GM21447 (cell line): ENCODE data around the gene C16orf92.
"Not testable (repeated sequence)": the region's sequence is repeated elsewhere in the genome, so short reads cannot be mapped to it uniquely, and the experiment has no call there.

Source experiments
- ATAC-seq: cut with Tn5 transposase; IDR thresholded peaks from one replicate; pipeline ENCODE4 v1.9.1; 2021; ENCODE audit not compliant: unreplicated experiment

The C16orf92 gene

GRCh38 chr16:30023586-30023985 lies 588 bp downstream of the C16orf92 start:
- no peak for ATAC-seq

- no peak for ATAC-seq
These were observed 1.5 kb downstream of the C16orf92 start for GRCh38 chr16:30024451-30024850.

GRCh38 chr16:30025156-30025555 lies 2.2 kb downstream of the C16orf92 start:
- ATAC-seq, result no peak

GRCh38 chr16:30025574-30025973 lies 2.6 kb downstream of the C16orf92 start:
- no peak for ATAC-seq

GRCh38 chr16:30026449-30026848 lies 3.5 kb downstream of the C16orf92 start:
- no peak for ATAC-seq

GRCh38 chr16:30027588-30028437 lies 4.8 kb downstream of the C16orf92 start:
- no peak for ATAC-seq

- ATAC-seq, result no peak
These were observed 5.6 kb downstream of the C16orf92 start for GRCh38 chr16:30028438-30029076.

GRCh38 chr16:30030011-30030685 lies 7.2 kb downstream of the C16orf92 start:
- no peak for ATAC-seq

- ATAC-seq, result no peak
These were observed 7.9 kb downstream of the C16orf92 start, which contains the start of gene TLCD3B for GRCh38 chr16:30030841-30031413. TSS of gene TLCD3B (minus strand) at chr16:30031271. CDS start at chr16:30030527, 744 bp downstream.

GRCh38 chr16:30031477-30031918 lies 8.5 kb downstream of the C16orf92 start:
- no peak for ATAC-seq

GRCh38 chr16:30032083-30032819 lies 9.3 kb downstream of the C16orf92 start:
- no peak for ATAC-seq

- no peak for ATAC-seq
These were observed 10.3 kb downstream of the C16orf92 start for GRCh38 chr16:30033270-30033669.

GRCh38 chr16:30040221-30040620 lies 17.2 kb downstream of the C16orf92 start:
- ATAC-seq, result no peak

- not testable (repeated sequence) for ATAC-seq
These were observed 17.7 kb downstream of the C16orf92 start for GRCh38 chr16:30040690-30041089.

GRCh38 chr16:30041841-30042240 lies 18.8 kb downstream of the C16orf92 start:
- ATAC-seq, result no peak

- no peak for ATAC-seq
These were observed 23.2 kb downstream of the C16orf92 start for GRCh38 chr16:30046178-30046577.

GRCh38 chr16:30046588-30046987 lies 23.6 kb downstream of the C16orf92 start:
- no peak for ATAC-seq

GRCh38 chr16:30049871-30050270 lies 26.9 kb downstream of the C16orf92 start:
- ATAC-seq, result no peak

- no peak for ATAC-seq
These were observed 28.5 kb downstream of the C16orf92 start for GRCh38 chr16:30051518-30051917.

- peak; percentile 66 for ATAC-seq
These were observed 29.8 kb downstream of the C16orf92 start for GRCh38 chr16:30052671-30053372.
